GM21447 (cell line): ENCODE data around the gene CNOT1.
"Not testable (repeated sequence)": the region's sequence is repeated elsewhere in the genome, so short reads cannot be mapped to it uniquely, and the experiment has no call there.

Source experiments
- ATAC-seq: cut with Tn5 transposase; IDR thresholded peaks from one replicate; pipeline ENCODE4 v1.9.1; 2021; ENCODE audit not compliant: unreplicated experiment

CNOT1 gene

GRCh38 chr16:58582971-58583765 is 46.5 kb downstream of the CNOT1 start:
- ATAC-seq, result no peak

GRCh38 chr16:58582133-58582532 is 47.5 kb downstream of the CNOT1 start:
- ATAC-seq, result no peak

GRCh38 chr16:58579587-58579986 is 50.0 kb downstream of the CNOT1 start:
- no peak for ATAC-seq

- ATAC-seq, result no peak
Observed at GRCh38 chr16:58578642-58579041, 51.0 kb downstream of the CNOT1 start.

- no peak for ATAC-seq
Observed at GRCh38 chr16:58577141-58577540, 52.5 kb downstream of the CNOT1 start.

GRCh38 chr16:58574895-58575294 is 54.7 kb downstream of the CNOT1 start:
- no peak for ATAC-seq

GRCh38 chr16:58565697-58566096 is 63.9 kb downstream of the CNOT1 start:
- ATAC-seq, result not testable (repeated sequence)

- no peak for ATAC-seq
Observed at GRCh38 chr16:58563775-58564174, 65.9 kb downstream of the CNOT1 start.

- no peak for ATAC-seq
Observed at GRCh38 chr16:58563235-58563634, 66.4 kb downstream of the CNOT1 start.

- no peak for ATAC-seq
Observed at GRCh38 chr16:58556678-58557077, 72.9 kb downstream of the CNOT1 start.

- no peak for ATAC-seq
Observed at GRCh38 chr16:58551496-58551895, 78.1 kb downstream of the CNOT1 start.

GRCh38 chr16:58548378-58548777 is 81.2 kb downstream of the CNOT1 start:
- ATAC-seq, result no peak

- no peak for ATAC-seq
Observed at GRCh38 chr16:58543685-58544084, 85.9 kb downstream of the CNOT1 start.

- no peak for ATAC-seq
Observed at GRCh38 chr16:58542291-58542690, 87.3 kb downstream of the CNOT1 start.

GRCh38 chr16:58541711-58542110 is 87.9 kb downstream of the CNOT1 start:
- ATAC-seq, result no peak

GRCh38 chr16:58537124-58537906 is 92.3 kb downstream of the CNOT1 start:
- ATAC-seq, result no peak

- no peak for ATAC-seq
Observed at GRCh38 chr16:58536278-58536677, 93.3 kb downstream of the CNOT1 start.

- ATAC-seq, result no peak
Observed at GRCh38 chr16:58535100-58535499, 94.5 kb downstream of the CNOT1 start.

- ATAC-seq, result no peak
Observed at GRCh38 chr16:58533751-58534470, 95.7 kb downstream of the CNOT1 start.

- no peak for ATAC-seq
Observed at GRCh38 chr16:58532414-58532813, 97.2 kb downstream of the CNOT1 start.

GRCh38 chr16:58530179-58530578 is 99.4 kb downstream of the CNOT1 start:
- ATAC-seq, result no peak

- no peak for ATAC-seq
Observed at GRCh38 chr16:58519707-58520106, 109.9 kb downstream of the CNOT1 start.
